ENCODE data around the gene SLC5A9. TPM values are rescaled to one million over a fixed set of nuclear protein-coding genes. Genes with fewer than 3 reads are reported as not detected.

The SLC5A9 gene
- total and polyA plus RNA-seq, 12 donors = 0.06 to 0.59 (median 0.16) TPM; not detected in 7

GRCh38 chr1:48235652-48236051, 13.1 kb downstream of the SLC5A9 start:
- no peaks in the 10 kb centered on the region for H3K9me3 ChIP-seq
- DNase-seq (no peak), ATAC-seq (no peak)
- no peak overlapping the region for H3K27ac ChIP-seq
- peaks cover 0 to 11% (median 0%) of the 10 kb centered on the region in 7 donors for H3K27me3 ChIP-seq
- no peak for TF ChIP-seq CTCF (IDR thresholded peaks at IDR 0.05)
- 92 to 95% methylated on average over 13 of the region's 13 CpGs for WGBS, 2 donors
- H3K4me1 ChIP-seq = no peaks in the 10 kb centered on the region
- no peak overlapping the region for H3K4me3 ChIP-seq
- intact Hi-C loops (cut with DNase I) = loop anchor here in 1 of 10 donors (5.0 kb wide), 1 partner anchor 262 kb away; no protein-coding TSS in a partner anchor
- H3K36me3 ChIP-seq = no peaks in the 10 kb centered on the region

GRCh38 chr1:48236716-48237470, 14.4 kb downstream of the SLC5A9 start:
- DNase-seq (no peak), ATAC-seq (peak in 1 of 8 donors; percentile 51)
- peak in 7 of 9 donors; percentile 45 to 69 (median 60) for TF ChIP-seq CTCF (IDR thresholded peaks at IDR 0.05)
- Histone ChIP-seq H3K27ac (no peak overlapping the region), H3K4me3 (no peak overlapping the region), H3K9me3 (no peaks in the 10 kb centered on the region), H3K4me1 (peaks cover 0 to 3% (median 0%) of the 10 kb centered on the region in 9 donors), H3K27me3 (peaks cover 0 to 3% (median 0%) of the 10 kb centered on the region in 7 donors), H3K36me3 (no peaks in the 10 kb centered on the region)
- intact Hi-C loops (cut with DNase I) = loop anchor here in 1 of 10 donors (5.0 kb wide), 1 partner anchor 260 kb away; no protein-coding TSS in a partner anchor
- 72 to 73% methylated on average over 4 of the region's 4 CpGs for WGBS, 2 donors

DNA sequence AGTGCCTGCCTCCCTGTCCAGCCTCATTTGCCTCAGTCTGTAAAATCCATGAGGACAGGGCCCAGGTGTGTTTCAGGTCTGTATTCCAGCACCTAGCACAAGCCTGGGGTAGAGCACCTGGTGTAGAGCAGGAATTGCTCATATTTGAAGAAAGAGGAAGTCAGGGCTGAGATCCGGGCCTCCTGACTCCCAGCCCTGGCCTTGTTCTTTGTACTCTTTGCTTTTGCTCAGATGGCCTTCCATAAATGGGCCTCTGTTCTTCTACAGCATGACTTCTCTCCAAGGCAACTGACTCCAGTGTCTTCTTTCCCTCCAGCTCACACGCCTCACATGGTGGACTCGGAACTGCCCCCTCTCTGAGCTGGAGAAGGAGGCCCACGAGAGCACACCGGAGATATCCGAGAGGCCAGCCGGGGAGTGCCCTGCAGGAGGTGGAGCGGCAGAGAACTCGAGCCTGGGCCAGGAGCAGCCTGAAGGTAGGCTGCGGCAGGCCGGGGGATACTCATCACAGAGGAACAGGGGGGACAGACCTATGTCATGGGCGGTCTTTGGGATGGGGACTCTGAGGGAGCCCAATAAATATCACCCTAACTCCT, 19.7 kb downstream of the SLC5A9 start:
- Histone ChIP-seq H3K27me3 (no peaks in the 10 kb centered on the region), H3K27ac (no peak overlapping the region), H3K4me3 (no peak overlapping the region), H3K9me3 (no peaks in the 10 kb centered on the region), H3K36me3 (no peaks in the 10 kb centered on the region), H3K4me1 (peaks cover 0 to 44% (median 6%) of the 10 kb centered on the region in 9 donors)
- ATAC-seq (no peak), DNase-seq (no peak)
- intact Hi-C loops (cut with DNase I) = no loop called here
- no peak for TF ChIP-seq CTCF (IDR thresholded peaks at IDR 0.05)
- WGBS, 2 donors = 89% methylated on average over 12 of the region's 12 CpGs

DNA sequence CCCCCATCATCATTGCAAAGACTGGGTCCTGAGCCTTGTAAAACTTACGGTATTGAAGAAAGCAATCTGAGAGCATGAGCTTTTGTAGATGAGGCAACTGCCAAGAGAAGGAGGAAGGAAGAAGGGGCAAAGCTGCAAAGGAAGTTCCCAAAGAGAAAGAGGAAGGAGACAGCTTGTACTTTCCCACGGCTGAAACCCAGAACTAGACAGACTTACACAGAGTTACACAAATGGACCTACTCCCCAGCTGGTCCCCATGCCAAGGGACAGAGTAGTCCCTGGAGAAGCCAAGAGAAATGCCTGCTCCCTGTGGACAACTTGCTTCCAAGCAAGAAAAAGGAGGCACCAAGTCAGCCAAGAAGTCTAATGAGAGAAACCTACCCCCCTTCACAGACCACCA, 22.6 kb downstream of the SLC5A9 start:
- Histone ChIP-seq H3K27me3 (no peaks in the 10 kb centered on the region), H3K9me3 (no peaks in the 10 kb centered on the region), H3K27ac (peak overlapping the region in 4 of 10 donors; percentile 29 to 61 (median 44)), H3K4me1 (peaks cover 0 to 51% (median 6%) of the 10 kb centered on the region in 9 donors), H3K36me3 (no peaks in the 10 kb centered on the region), H3K4me3 (peak overlapping the region in 1 of 10 donors; percentile 5)
- intact Hi-C loops (cut with DNase I) = no loop called here
- WGBS, 2 donors = 35 to 48% methylated on average over 2 of the region's 2 CpGs
- no peak for TF ChIP-seq CTCF (IDR thresholded peaks at IDR 0.05)
- DNase-seq (peak in 1 of 2 donors; percentile 10), ATAC-seq (peak in 7 of 8 donors; percentile 47 to 83 (median 73))
